ENCODE measurements around the gene GRIK3. TPM values are rescaled to one million over a fixed set of nuclear protein-coding genes. Genes with fewer than 3 reads are reported as not detected.

GRIK3 gene
- total and polyA plus RNA-seq, 4 experiments from 2014 or later, result not detected

DNA sequence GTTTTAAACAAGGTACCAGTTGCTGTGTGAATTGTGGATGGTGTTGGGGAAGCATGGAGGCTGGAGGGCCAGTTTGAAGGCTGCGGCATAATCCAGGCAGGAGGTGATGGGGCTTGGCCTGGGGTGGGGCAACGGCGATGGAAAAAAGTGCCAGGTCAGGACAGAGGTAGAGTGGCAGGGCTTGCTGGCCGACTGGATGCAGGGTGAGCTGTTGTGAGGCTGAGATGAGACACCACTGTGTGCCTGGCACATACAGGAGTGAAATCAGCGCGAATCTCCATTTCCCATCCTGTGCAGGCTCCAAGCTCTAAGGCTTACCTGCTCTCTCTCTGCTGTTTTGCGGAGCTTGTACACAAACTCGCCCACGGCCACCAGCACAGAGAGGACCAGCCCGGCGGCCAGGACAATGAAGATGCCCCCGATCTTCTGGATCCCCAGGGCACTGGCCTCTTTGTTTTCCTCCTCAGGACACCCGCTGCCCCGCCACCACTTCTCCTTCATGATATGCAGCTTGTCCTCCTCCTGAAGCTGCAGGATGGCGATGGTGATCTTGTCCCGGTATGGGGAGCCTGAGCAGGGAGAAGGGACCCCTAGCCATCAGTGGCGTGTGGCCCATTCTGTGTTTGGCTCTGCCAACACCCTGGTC, 229.5 kb downstream of the GRIK3 start:
- H3K36me3 ChIP-seq (ENCODE audit: insufficient read depth, low read length), result no peaks in the 10 kb centered on the region
- no peaks in the 10 kb centered on the region for H3K4me1 Mint-ChIP-seq
- no peaks in the 10 kb centered on the region for H3K36me3 Mint-ChIP-seq
- H3K4me3 Mint-ChIP-seq, result no peak overlapping the region
- H3K27ac Mint-ChIP-seq, result no peak overlapping the region
- no peak overlapping the region for H3K27ac ChIP-seq (ENCODE audit: low read depth, low read length)
- intact Hi-C loops (cut with micrococcal nuclease), result no loop called here
- H3K9me3 ChIP-seq (ENCODE audit: control insufficient read depth in 1 of 2, low read length in 2 of 2), result no peaks in the 10 kb centered on the region
- CTCF ChIA-PET (ENCODE audit: partially characterized antibody), result no interaction called here
- POLR2A ChIA-PET (ENCODE audit: partially characterized antibody), result no interaction called here
- H3K9me3 Mint-ChIP-seq, result no peaks in the 10 kb centered on the region
- H3K27me3 Mint-ChIP-seq, result peaks cover 4 to 12% of the 10 kb centered on the region in 2 donors
- H3K4me1 ChIP-seq (ENCODE audit: insufficient read depth, low read length), result no peaks in the 10 kb centered on the region
- no peaks in the 10 kb centered on the region for H3K27me3 ChIP-seq (ENCODE audit: insufficient read depth, low read length)
- DNase-seq, result no peak
- no peak overlapping the region for H3K4me3 ChIP-seq (ENCODE audit: low read length in 2 of 2)

- CTCF ChIA-PET (ENCODE audit: partially characterized antibody), result no interaction called here
Measured at GRCh38 chr1:36803868-36804570, 230.3 kb downstream of the GRIK3 start.

GRCh38 chr1:36802018-36802417, 232.3 kb downstream of the GRIK3 start:
- no peak overlapping the region for H3K4me3 ChIP-seq (ENCODE audit: low read length in 2 of 2)
- Mint-ChIP-seq H3K36me3 (no peaks in the 10 kb centered on the region), H3K27ac (no peak overlapping the region), H3K9me3 (no peaks in the 10 kb centered on the region), H3K4me3 (no peak overlapping the region), H3K4me1 (no peaks in the 10 kb centered on the region), H3K27me3 (peaks cover 2 to 4% of the 10 kb centered on the region in 2 donors)
- no peaks in the 10 kb centered on the region for H3K4me1 ChIP-seq (ENCODE audit: insufficient read depth, low read length)
- ChIA-PET CTCF (ENCODE audit: partially characterized antibody) (no interaction called here), POLR2A (ENCODE audit: partially characterized antibody) (no interaction called here)
- no peaks in the 10 kb centered on the region for H3K27me3 ChIP-seq (ENCODE audit: insufficient read depth, low read length)
- no peaks in the 10 kb centered on the region for H3K9me3 ChIP-seq (ENCODE audit: control insufficient read depth in 1 of 2, low read length in 2 of 2)
- H3K27ac ChIP-seq (ENCODE audit: low read depth, low read length), result no peak overlapping the region
- DNase-seq, result no peak
- intact Hi-C loops (cut with micrococcal nuclease), result no loop called here
- H3K36me3 ChIP-seq (ENCODE audit: insufficient read depth, low read length), result no peaks in the 10 kb centered on the region

More at GRCh38 chr1:36803868-36804570, 230.3 kb downstream of the GRIK3 start:
- no peaks in the 10 kb centered on the region for H3K9me3 ChIP-seq (ENCODE audit: control insufficient read depth in 1 of 2, low read length in 2 of 2)
- H3K4me3 ChIP-seq (ENCODE audit: low read length in 2 of 2), result no peak overlapping the region
- no peaks in the 10 kb centered on the region for H3K4me1 ChIP-seq (ENCODE audit: insufficient read depth, low read length)
- no peak overlapping the region for H3K27ac Mint-ChIP-seq
- no peaks in the 10 kb centered on the region for H3K9me3 Mint-ChIP-seq
- H3K27ac ChIP-seq (ENCODE audit: low read depth, low read length), result no peak overlapping the region
- no peaks in the 10 kb centered on the region for H3K4me1 Mint-ChIP-seq
- no peaks in the 10 kb centered on the region for H3K36me3 Mint-ChIP-seq
- H3K4me3 Mint-ChIP-seq, result no peak overlapping the region
- no peaks in the 10 kb centered on the region for H3K27me3 ChIP-seq (ENCODE audit: insufficient read depth, low read length)
- DNase-seq, result no peak
- POLR2A ChIA-PET (ENCODE audit: partially characterized antibody), result no interaction called here
- intact Hi-C loops (cut with micrococcal nuclease), result no loop called here
- H3K36me3 ChIP-seq (ENCODE audit: insufficient read depth, low read length), result no peaks in the 10 kb centered on the region
- peaks cover 2 to 10% of the 10 kb centered on the region in 2 donors for H3K27me3 Mint-ChIP-seq

- intact Hi-C loops (cut with micrococcal nuclease), result no loop called here
- CTCF ChIA-PET (ENCODE audit: partially characterized antibody), result no interaction called here
- no peaks in the 10 kb centered on the region for H3K36me3 Mint-ChIP-seq
- peaks cover 0 to 1% of the 10 kb centered on the region in 2 donors for H3K27me3 Mint-ChIP-seq
- H3K27me3 ChIP-seq (ENCODE audit: insufficient read depth, low read length), result no peaks in the 10 kb centered on the region
- no peaks in the 10 kb centered on the region for H3K9me3 ChIP-seq (ENCODE audit: control insufficient read depth in 1 of 2, low read length in 2 of 2)
- POLR2A ChIA-PET (ENCODE audit: partially characterized antibody), result no interaction called here
- no peak overlapping the region for H3K4me3 Mint-ChIP-seq
- no peak overlapping the region for H3K27ac Mint-ChIP-seq
- H3K4me1 Mint-ChIP-seq, result no peaks in the 10 kb centered on the region
- H3K4me3 ChIP-seq (ENCODE audit: low read length in 2 of 2), result no peak overlapping the region
- no peaks in the 10 kb centered on the region for H3K4me1 ChIP-seq (ENCODE audit: insufficient read depth, low read length)
- H3K9me3 Mint-ChIP-seq, result no peaks in the 10 kb centered on the region
- H3K27ac ChIP-seq (ENCODE audit: low read depth, low read length), result no peak overlapping the region
- DNase-seq, result no peak
- no peaks in the 10 kb centered on the region for H3K36me3 ChIP-seq (ENCODE audit: insufficient read depth, low read length)
Measured at GRCh38 chr1:36797761-36798160, 236.6 kb downstream of the GRIK3 start.

DNA sequence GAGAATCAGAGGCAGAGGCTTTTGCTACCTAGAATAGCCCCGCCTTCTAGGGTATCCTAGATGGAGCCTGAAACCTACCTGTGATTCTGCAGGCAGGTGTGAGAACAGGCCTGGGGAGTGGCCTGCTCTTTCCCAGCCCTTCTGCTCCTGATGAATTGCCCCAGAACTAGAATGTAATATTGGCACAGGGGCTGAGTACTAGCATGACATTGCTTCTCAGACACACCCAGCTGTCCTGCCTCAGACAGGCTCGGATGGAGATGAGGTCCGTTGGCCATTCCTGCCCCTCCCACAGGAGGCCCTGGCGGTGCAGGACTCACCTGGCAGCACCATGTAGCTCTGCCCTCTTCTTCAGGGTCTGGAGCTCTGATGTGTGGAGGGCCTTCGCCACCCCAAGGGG, 237.6 kb downstream of the GRIK3 start:
- no peaks in the 10 kb centered on the region for H3K36me3 Mint-ChIP-seq
- Histone ChIP-seq H3K27me3 (ENCODE audit: insufficient read depth, low read length) (no peaks in the 10 kb centered on the region), H3K4me3 (ENCODE audit: low read length in 2 of 2) (no peak overlapping the region), H3K36me3 (ENCODE audit: insufficient read depth, low read length) (no peaks in the 10 kb centered on the region), H3K4me1 (ENCODE audit: insufficient read depth, low read length) (no peaks in the 10 kb centered on the region), H3K9me3 (ENCODE audit: control insufficient read depth in 1 of 2, low read length in 2 of 2) (no peaks in the 10 kb centered on the region), H3K27ac (ENCODE audit: low read depth, low read length) (no peak overlapping the region)
- no peak overlapping the region for H3K27ac Mint-ChIP-seq
- no peaks in the 10 kb centered on the region for H3K4me1 Mint-ChIP-seq
- CTCF ChIA-PET (ENCODE audit: partially characterized antibody), result no interaction called here
- H3K27me3 Mint-ChIP-seq, result peaks cover 0 to 2% of the 10 kb centered on the region in 2 donors
- H3K9me3 Mint-ChIP-seq, result no peaks in the 10 kb centered on the region
- no peak for DNase-seq
- POLR2A ChIA-PET (ENCODE audit: partially characterized antibody), result no interaction called here
- intact Hi-C loops (cut with micrococcal nuclease), result no loop called here
- no peak overlapping the region for H3K4me3 Mint-ChIP-seq

- no peak overlapping the region for H3K27ac Mint-ChIP-seq
- DNase-seq, result no peak
- CTCF ChIA-PET (ENCODE audit: partially characterized antibody), result no interaction called here
Measured at GRCh38 chr1:36796106-36796590, 238.2 kb downstream of the GRIK3 start.

GRCh38 chr1:36794460-36794859, 239.9 kb downstream of the GRIK3 start:
- H3K36me3 ChIP-seq (ENCODE audit: insufficient read depth, low read length), result no peaks in the 10 kb centered on the region

More at GRCh38 chr1:36796106-36796590, 238.2 kb downstream of the GRIK3 start:
- Histone ChIP-seq H3K36me3 (ENCODE audit: insufficient read depth, low read length) (no peaks in the 10 kb centered on the region), H3K4me3 (ENCODE audit: low read length in 2 of 2) (no peak overlapping the region), H3K9me3 (ENCODE audit: control insufficient read depth in 1 of 2, low read length in 2 of 2) (no peaks in the 10 kb centered on the region), H3K27ac (ENCODE audit: low read depth, low read length) (no peak overlapping the region), H3K27me3 (ENCODE audit: insufficient read depth, low read length) (no peaks in the 10 kb centered on the region), H3K4me1 (ENCODE audit: insufficient read depth, low read length) (no peaks in the 10 kb centered on the region)
- peaks cover under 1 to 2% of the 10 kb centered on the region in 2 donors for H3K27me3 Mint-ChIP-seq
- POLR2A ChIA-PET (ENCODE audit: partially characterized antibody), result no interaction called here
- intact Hi-C loops (cut with micrococcal nuclease), result no loop called here
- H3K9me3 Mint-ChIP-seq, result no peaks in the 10 kb centered on the region
- no peaks in the 10 kb centered on the region for H3K36me3 Mint-ChIP-seq
- no peak overlapping the region for H3K4me3 Mint-ChIP-seq
- no peaks in the 10 kb centered on the region for H3K4me1 Mint-ChIP-seq

More at GRCh38 chr1:36794460-36794859, 239.9 kb downstream of the GRIK3 start:
- Histone ChIP-seq H3K27me3 (ENCODE audit: insufficient read depth, low read length) (no peaks in the 10 kb centered on the region), H3K4me1 (ENCODE audit: insufficient read depth, low read length) (no peaks in the 10 kb centered on the region), H3K4me3 (ENCODE audit: low read length in 2 of 2) (no peak overlapping the region), H3K27ac (ENCODE audit: low read depth, low read length) (no peak overlapping the region), H3K9me3 (ENCODE audit: control insufficient read depth in 1 of 2, low read length in 2 of 2) (no peaks in the 10 kb centered on the region)
- no peak for DNase-seq
- Mint-ChIP-seq H3K27me3 (peaks cover 2 to 5% of the 10 kb centered on the region in 2 donors), H3K4me1 (no peaks in the 10 kb centered on the region), H3K9me3 (no peaks in the 10 kb centered on the region), H3K27ac (no peak overlapping the region), H3K4me3 (no peak overlapping the region), H3K36me3 (no peaks in the 10 kb centered on the region)
- intact Hi-C loops (cut with micrococcal nuclease), result no loop called here
- ChIA-PET POLR2A (ENCODE audit: partially characterized antibody) (no interaction called here), CTCF (ENCODE audit: partially characterized antibody) (no interaction called here)
